K562 (cell line): ENCODE measurements around the gene SLC36A1. TPM values are rescaled to one million over a fixed set of nuclear protein-coding genes. Genes with fewer than 3 reads are reported as not detected.
A peak's percentile ranks its signal among the peaks of the same experiment; 100 is the strongest.

Source experiments
- CBFA2T3 ChIP-seq: fragments of 450-650 bp; IDR thresholded peaks from 2 replicates; pipeline ENCODE4 v1.6.1; 2017
- CTCF ChIP-seq, 3 experiments: IDR thresholded peaks in 2 of 3; conservative IDR thresholded peaks in 1 of 3; 2 replicates each; pipeline ENCODE4 v1.5.1; 2011 to 2012; ENCODE audit warnings: low read length in 3 of 3, mild to moderate bottlenecking in 3 of 3, control low read depth in 2 of 3, improper control_type of control experiment in 1 of 3, inconsistent platforms in 1 of 3, low read depth in 1 of 3, mixed read lengths in 1 of 3, moderate library complexity in 1 of 3; ENCODE audit not compliant: insufficient read depth in 2 of 3
- FOXA1 ChIP-seq: fragments of 450-650 bp; IDR thresholded peaks from 2 replicates; pipeline ENCODE4 v1.6.1; 2016; ENCODE audit warnings: mild to moderate bottlenecking, borderline replicate concordance
- GATA2 ChIP-seq: sonication (generic); formaldehyde crosslinking; IDR thresholded peaks from 2 replicates; pipeline ENCODE4 v1.4.0; 2020; ENCODE audit warnings: mild to moderate bottlenecking, missing genetic modification reagents
- GATAD2B ChIP-seq: fragments of 450-650 bp; IDR thresholded peaks from 2 replicates; pipeline ENCODE4 v1.6.1; 2017; ENCODE audit warnings: mild to moderate bottlenecking, borderline replicate concordance
- HIVEP1 ChIP-seq: fragments of 250-450 bp; sonication (Bioruptor Pico); IDR thresholded peaks from 2 replicates; pipeline ENCODE4 v1.4.0; 2020; ENCODE audit warnings: mild to moderate bottlenecking
- KAT8 ChIP-seq: fragments of 450-650 bp; IDR thresholded peaks from 2 replicates; pipeline ENCODE4 v1.6.1; 2016; ENCODE audit warnings: low read depth, mild to moderate bottlenecking
- KLF13 ChIP-seq: fragments of 450-650 bp; IDR thresholded peaks from 2 replicates; pipeline ENCODE4 v1.6.1; 2016; ENCODE audit warnings: missing genetic modification characterization, low read depth, mild to moderate bottlenecking, missing compliant biosample characterization, moderate library complexity, borderline replicate concordance
- MEF2D ChIP-seq: conservative IDR thresholded peaks from 2 replicates; pipeline ENCODE4 v1.6.1; 2016; ENCODE audit warnings: low read depth, missing genetic modification characterization, missing compliant biosample characterization
- MITF ChIP-seq: IDR thresholded peaks from 2 replicates; pipeline ENCODE4 v1.6.1; 2014; ENCODE audit warnings: antibody characterized with exemption
- NBN ChIP-seq: fragments of 450-650 bp; IDR thresholded peaks from 2 replicates; pipeline ENCODE4 v1.6.1; 2016; ENCODE audit warnings: low read depth, mild to moderate bottlenecking
- NCOA2 ChIP-seq, 2 experiments: fragments of 450-650 bp; IDR thresholded peaks; 2 replicates each; pipeline ENCODE4 v1.6.1; 2018; ENCODE audit warnings: mild to moderate bottlenecking in 2 of 2, moderate library complexity in 1 of 2; ENCODE audit not compliant: partially characterized antibody in 2 of 2
- POLR3G ChIP-seq: IDR thresholded peaks from 2 replicates; pipeline ENCODE4 v1.6.1; 2011; ENCODE audit not compliant: insufficient read length, insufficient replicate concordance; ENCODE audit errors: extremely low read depth
- SRSF9 ChIP-seq: fragments of 200-400 bp; formaldehyde crosslinking; IDR thresholded peaks from 2 replicates; pipeline ENCODE4 v1.6.1; 2017; ENCODE audit warnings: low read depth, low read length, borderline replicate concordance
- TAF15 ChIP-seq: fragments of 200-400 bp; formaldehyde crosslinking; IDR thresholded peaks from 2 replicates; pipeline ENCODE4 v1.6.1; 2017; ENCODE audit warnings: mild to moderate bottlenecking, low read depth, low read length, moderate library complexity
- U2AF2 ChIP-seq: fragments of 200-400 bp; formaldehyde crosslinking; optimal IDR thresholded peaks from 2 replicates; pipeline ENCODE3; 2017; ENCODE audit warnings: low read depth, mild to moderate bottlenecking, low read length
- ZBTB17 ChIP-seq: fragments of 450-650 bp; formaldehyde crosslinking; IDR thresholded peaks from 2 replicates; pipeline ENCODE4 v1.4.0; 2020; ENCODE audit warnings: mild to moderate bottlenecking
- ZNF57 ChIP-seq: fragments of 450-650 bp; formaldehyde crosslinking; IDR thresholded peaks from 2 replicates; pipeline ENCODE4 v1.4.0; 2020; ENCODE audit warnings: mild to moderate bottlenecking, moderate library complexity
- ZSCAN32 ChIP-seq: fragments of 450-650 bp; formaldehyde crosslinking; IDR thresholded peaks from 2 replicates; pipeline ENCODE4 v1.4.0; 2020; ENCODE audit warnings: mild to moderate bottlenecking, moderate library complexity
- polyA plus RNA-seq, 8 experiments: library from polyadenylated mRNA; depleted of rRNA in 4 of 8; stranded (reverse) in 5 of 8; unstranded in 3 of 8; fragments of >200 nt; fragmentation: Nextera tagmentation in 2 of 8; fragmentation: Illumina TruSeq in 1 of 8; extraction: Ambion mirVana in 2 of 8; extraction: Trizol in 1 of 8; gene quantifications; 2 replicates each; pipeline versions ENCODE4 v1.2.1 to v1.2.3, GENCODE V29; 2011 to 2014; ENCODE audit warnings: inconsistent platforms in 1 of 8, missing spikeins in 1 of 8
- total RNA-seq, 7 experiments: library from RNA; depleted of rRNA in 6 of 7; stranded (reverse); fragments of >200 nt in 6 of 7; fragmentation: Illumina TruSeq in 2 of 7; extraction: Trizol in 2 of 7; gene quantifications; 2 replicates each; pipeline versions ENCODE4 v1.2.1 to v1.2.3, GENCODE V29; 2011 to 2021; ENCODE audit warnings: low replicate concordance in 1 of 7
- TF ChIP-seq, protein P1 (sequence below): fragments of 250-450 bp; sonication (Bioruptor Pico); IDR thresholded peaks from 2 replicates; pipeline ENCODE4 v1.8.0; 2021; ENCODE audit warnings: mild to moderate bottlenecking, moderate library complexity
- TF ChIP-seq, protein P2 (sequence below): fragments of 450-650 bp; formaldehyde crosslinking; IDR thresholded peaks from 2 replicates; pipeline ENCODE4 v1.4.0; 2020; ENCODE audit warnings: mild to moderate bottlenecking, moderate library complexity
- TF ChIP-seq, protein P3 (sequence below): sonication (generic); formaldehyde crosslinking; IDR thresholded peaks from 2 replicates; pipeline ENCODE4 v1.8.0; 2022; ENCODE audit warnings: missing genetic modification reagents, mild to moderate bottlenecking, borderline replicate concordance

Gene SLC36A1
- total and polyA plus RNA-seq, 9 of the 15 experiments (the other 6 are each of a cell fraction or from before 2014, with no cell fraction given), result 1.6 to 8.4 (median 4.6) TPM

- TF ChIP-seq SRSF9 (no peak), HIVEP1 (CRISPR knock-in tag) (no peak), CTCF (IDR thresholded peaks at IDR 0.05 in 2 of 3, conservative IDR thresholded peaks at IDR 0.05 in 1 of 3; ENCODE audit: insufficient read depth in 2 of 3, low read depth in 1 of 3, low read length in 3 of 3) (no peak; a peak in 1 of 6 replicates), FOXA1 (no peak), GATAD2B (no peak), POLR3G (no peak), ZSCAN32 (CRISPR knock-in tag) (no peak), U2AF2 (no peak), GATA2 (peak; percentile 70; the same call in 1 of the 2 replicates), KLF13 (tag) (no peak), NBN (peak; percentile 84), TAF15 (no peak), CBFA2T3 (peak; percentile 98), MITF (no peak), MEF2D (tag) (no peak), NCOA2 (IDR thresholded peaks at IDR 0.05; ENCODE audit: partially characterized antibody in 2 of 2) (no peak), KAT8 (no peak), ZBTB17 (CRISPR knock-in tag) (no peak), ZNF57 (no peak)
- TF ChIP-seq, protein P1, sequence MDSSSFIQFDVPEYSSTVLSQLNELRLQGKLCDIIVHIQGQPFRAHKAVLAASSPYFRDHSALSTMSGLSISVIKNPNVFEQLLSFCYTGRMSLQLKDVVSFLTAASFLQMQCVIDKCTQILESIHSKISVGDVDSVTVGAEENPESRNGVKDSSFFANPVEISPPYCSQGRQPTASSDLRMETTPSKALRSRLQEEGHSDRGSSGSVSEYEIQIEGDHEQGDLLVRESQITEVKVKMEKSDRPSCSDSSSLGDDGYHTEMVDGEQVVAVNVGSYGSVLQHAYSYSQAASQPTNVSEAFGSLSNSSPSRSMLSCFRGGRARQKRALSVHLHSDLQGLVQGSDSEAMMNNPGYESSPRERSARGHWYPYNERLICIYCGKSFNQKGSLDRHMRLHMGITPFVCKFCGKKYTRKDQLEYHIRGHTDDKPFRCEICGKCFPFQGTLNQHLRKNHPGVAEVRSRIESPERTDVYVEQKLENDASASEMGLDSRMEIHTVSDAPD (CRISPR knock-in tag), result no peak
- TF ChIP-seq, protein P2, sequence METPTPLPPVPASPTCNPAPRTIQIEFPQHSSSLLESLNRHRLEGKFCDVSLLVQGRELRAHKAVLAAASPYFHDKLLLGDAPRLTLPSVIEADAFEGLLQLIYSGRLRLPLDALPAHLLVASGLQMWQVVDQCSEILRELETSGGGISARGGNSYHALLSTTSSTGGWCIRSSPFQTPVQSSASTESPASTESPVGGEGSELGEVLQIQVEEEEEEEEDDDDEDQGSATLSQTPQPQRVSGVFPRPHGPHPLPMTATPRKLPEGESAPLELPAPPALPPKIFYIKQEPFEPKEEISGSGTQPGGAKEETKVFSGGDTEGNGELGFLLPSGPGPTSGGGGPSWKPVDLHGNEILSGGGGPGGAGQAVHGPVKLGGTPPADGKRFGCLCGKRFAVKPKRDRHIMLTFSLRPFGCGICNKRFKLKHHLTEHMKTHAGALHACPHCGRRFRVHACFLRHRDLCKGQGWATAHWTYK (CRISPR knock-in tag), result no peak
- TF ChIP-seq, protein P3, sequence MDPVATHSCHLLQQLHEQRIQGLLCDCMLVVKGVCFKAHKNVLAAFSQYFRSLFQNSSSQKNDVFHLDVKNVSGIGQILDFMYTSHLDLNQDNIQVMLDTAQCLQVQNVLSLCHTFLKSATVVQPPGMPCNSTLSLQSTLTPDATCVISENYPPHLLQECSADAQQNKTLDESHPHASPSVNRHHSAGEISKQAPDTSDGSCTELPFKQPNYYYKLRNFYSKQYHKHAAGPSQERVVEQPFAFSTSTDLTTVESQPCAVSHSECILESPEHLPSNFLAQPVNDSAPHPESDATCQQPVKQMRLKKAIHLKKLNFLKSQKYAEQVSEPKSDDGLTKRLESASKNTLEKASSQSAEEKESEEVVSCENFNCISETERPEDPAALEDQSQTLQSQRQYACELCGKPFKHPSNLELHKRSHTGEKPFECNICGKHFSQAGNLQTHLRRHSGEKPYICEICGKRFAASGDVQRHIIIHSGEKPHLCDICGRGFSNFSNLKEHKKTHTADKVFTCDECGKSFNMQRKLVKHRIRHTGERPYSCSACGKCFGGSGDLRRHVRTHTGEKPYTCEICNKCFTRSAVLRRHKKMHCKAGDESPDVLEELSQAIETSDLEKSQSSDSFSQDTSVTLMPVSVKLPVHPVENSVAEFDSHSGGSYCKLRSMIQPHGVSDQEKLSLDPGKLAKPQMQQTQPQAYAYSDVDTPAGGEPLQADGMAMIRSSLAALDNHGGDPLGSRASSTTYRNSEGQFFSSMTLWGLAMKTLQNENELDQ (CRISPR knock-in tag), result no peak
Observed at GRCh38 chr5:151465476-151465875, 18.1 kb downstream of the SLC36A1 start (continued).
